ENCODE results near the gene KDM4B.

DNA sequence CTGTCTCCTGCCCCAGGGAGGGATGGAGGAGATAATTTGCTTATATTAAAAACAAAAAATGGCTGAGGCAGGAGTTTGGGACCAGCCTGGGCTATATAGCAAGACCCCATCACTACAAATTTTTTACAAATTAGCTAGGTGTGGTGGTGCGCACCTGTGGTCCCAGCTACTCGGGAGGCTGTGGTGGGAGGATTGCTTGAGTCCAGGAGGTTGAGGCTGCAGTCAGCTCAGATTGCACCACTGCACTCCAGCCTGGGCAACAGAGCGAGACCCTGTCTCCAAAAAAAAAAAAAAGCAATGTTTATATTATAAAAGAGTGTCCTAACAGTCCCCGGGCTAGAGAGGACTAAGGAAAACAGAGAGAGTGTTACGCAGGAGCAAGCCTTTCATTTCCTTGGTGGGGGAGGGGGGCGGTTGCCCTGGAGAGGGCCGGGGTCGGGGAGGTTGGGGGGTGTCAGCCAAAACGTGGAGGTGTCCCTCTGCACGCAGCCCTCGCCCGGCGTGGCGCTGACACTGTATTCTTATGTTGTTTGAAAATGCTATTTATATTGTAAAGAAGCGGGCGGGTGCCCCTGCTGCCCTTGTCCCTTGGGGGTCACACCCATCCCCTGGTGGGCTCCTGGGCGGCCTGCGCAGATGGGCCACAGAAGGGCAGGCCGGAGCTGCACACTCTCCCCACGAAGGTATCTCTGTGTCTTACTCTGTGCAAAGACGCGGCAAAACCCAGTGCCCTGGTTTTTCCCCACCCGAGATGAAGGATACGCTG is 184.0 kb downstream of the KDM4B start:
- no peak for TF ChIP-seq POLR2A (IDR thresholded peaks at IDR 0.05; ENCODE audit: low read depth, low read length)
- no peak for TF ChIP-seq POLR2AphosphoS5 (IDR thresholded peaks at IDR 0.05; ENCODE audit: low read depth, low read length)
- no peak for TF ChIP-seq TAF1 (IDR thresholded peaks at IDR 0.05; ENCODE audit: borderline replicate concordance, low read depth, low read length)

Measured in GM12892 (cell line).